GM23338 (cell line): ENCODE data around the gene OTOG. TPM values are rescaled to one million over a fixed set of nuclear protein-coding genes. Genes with fewer than 3 reads are reported as not detected.

Experiments used
- ATAC-seq: fragments of 200-7000 bp; cut with Tn5 transposase; 3 replicates; pipeline ENCODE4 v1.9.1; 2020
- DNase-seq: peaks from one replicate; pipeline ENCODE4 v3.0.0-alpha.2; 2015; ENCODE audit warnings: low spot score
- H2AFZ ChIP-seq: fragments of 200-600 bp; sonication (generic); 2 replicates; pipeline ENCODE4 v1.8.0; 2016; ENCODE audit warnings: antibody characterized with exemption, mild to moderate bottlenecking, moderate library complexity
- H3F3A ChIP-seq: fragments of 200-600 bp; sonication (generic); replicated peaks from 2 replicates; pipeline ENCODE4 v1.8.0; 2017; ENCODE audit warnings: antibody characterized with exemption, mixed run types, low read depth
- H3K27ac ChIP-seq: fragments of 200-600 bp; sonication (generic); 2 replicates; pipeline ENCODE4 v1.6.1; 2016; ENCODE audit warnings: low read depth
- H3K27me3 ChIP-seq: fragments of 200-600 bp; sonication (generic); 2 replicates; pipeline ENCODE4 v1.8.0; 2016; ENCODE audit warnings: mild to moderate bottlenecking, mixed run types, moderate library complexity; ENCODE audit not compliant: insufficient read depth
- H3K36me3 ChIP-seq: fragments of 200-600 bp; sonication (generic); 2 replicates; pipeline ENCODE4 v1.8.0; 2016; ENCODE audit warnings: mild to moderate bottlenecking; ENCODE audit not compliant: insufficient read depth
- H3K4me1 ChIP-seq: fragments of 200-600 bp; sonication (generic); 2 replicates; pipeline ENCODE4 v1.8.0; 2016; ENCODE audit warnings: mild to moderate bottlenecking, moderate library complexity; ENCODE audit not compliant: insufficient read depth
- H3K4me2 ChIP-seq: fragments of 200-600 bp; sonication (generic); 2 replicates; pipeline ENCODE4 v1.7.1; 2017; ENCODE audit warnings: mixed run types
- H3K4me3 ChIP-seq: fragments of 200-600 bp; sonication (generic); 2 replicates; pipeline ENCODE4 v1.6.1; 2016; ENCODE audit warnings: mixed run types
- H3K79me2 ChIP-seq: fragments of 200-600 bp; sonication (generic); replicated peaks from 2 replicates; pipeline ENCODE4 v1.8.0; 2017; ENCODE audit warnings: mild to moderate bottlenecking; ENCODE audit not compliant: insufficient read depth
- H3K9me2 ChIP-seq: fragments of 200-600 bp; sonication (generic); 2 replicates; pipeline ENCODE4 v1.8.0; 2017; ENCODE audit not compliant: insufficient read depth
- H4K20me1 ChIP-seq: fragments of 200-600 bp; sonication (generic); replicated peaks from 2 replicates; pipeline ENCODE4 v1.8.0; 2017; ENCODE audit warnings: mild to moderate bottlenecking; ENCODE audit not compliant: insufficient read depth
- H3K27ac Mint-ChIP-seq: 2 replicates; pipeline ENCODE4 v1.8.0; 2020; ENCODE audit warnings: inconsistent platforms, mild to moderate bottlenecking, moderate library complexity, mixed read lengths
- H3K27me3 Mint-ChIP-seq: 3 replicates; pipeline ENCODE4 v1.8.0; 2022; ENCODE audit warnings: low read depth, mild to moderate bottlenecking, moderate library complexity, mixed read lengths, inconsistent platforms; ENCODE audit not compliant: insufficient read depth, poor library complexity
- H3K36me3 Mint-ChIP-seq: 3 replicates; pipeline ENCODE4 v1.8.0; 2021; ENCODE audit warnings: low read depth, mild to moderate bottlenecking, inconsistent platforms, moderate library complexity, mixed read lengths
- H3K4me1 Mint-ChIP-seq: 3 replicates; pipeline ENCODE4 v1.8.0; 2020; ENCODE audit warnings: mild to moderate bottlenecking, inconsistent platforms, mixed read lengths
- H3K4me3 Mint-ChIP-seq: 3 replicates; pipeline ENCODE4 v1.8.0; 2021; ENCODE audit warnings: moderate library complexity, mild to moderate bottlenecking, inconsistent platforms, mixed read lengths
- H3K9me3 Mint-ChIP-seq: 3 replicates; pipeline ENCODE4 v1.8.0; 2020; ENCODE audit warnings: moderate library complexity, mild to moderate bottlenecking, inconsistent platforms, mixed read lengths
- CREB1 ChIP-seq: fragments of 250-450 bp; sonication (Bioruptor Pico); IDR thresholded peaks from 2 replicates; pipeline ENCODE4 v1.5.0; 2020; ENCODE audit warnings: low read depth, mild to moderate bottlenecking, moderate library complexity
- EZH2 ChIP-seq: fragments of 200-600 bp; sonication (generic); IDR thresholded peaks from one replicate; pipeline ENCODE4 v1.8.0; 2017; ENCODE audit warnings: antibody characterized with exemption, mild to moderate bottlenecking, low read depth; ENCODE audit not compliant: unreplicated experiment
- JUNB ChIP-seq: IDR thresholded peaks from one replicate; pipeline ENCODE4 v1.6.1; 2016; ENCODE audit warnings: antibody characterized with exemption; ENCODE audit not compliant: unreplicated experiment
- POLR2AphosphoS5 ChIP-seq: IDR thresholded peaks from 2 replicates; pipeline ENCODE4 v1.6.1; 2016; ENCODE audit warnings: antibody characterized with exemption, low read depth
- ZNF114 ChIP-seq: fragments of 250-450 bp; sonication (Bioruptor Pico); IDR thresholded peaks from 2 replicates; pipeline ENCODE4 v1.5.0; 2020; ENCODE audit warnings: mild to moderate bottlenecking, moderate library complexity
- ZNF331 ChIP-seq: fragments of 250-450 bp; sonication (Bioruptor Pico); IDR thresholded peaks from 2 replicates; pipeline ENCODE4 v1.5.0; 2020; ENCODE audit warnings: low read depth, mild to moderate bottlenecking, moderate library complexity
- polyA plus RNA-seq: library from polyadenylated mRNA; unstranded; fragments of >200 nt; fragmentation: Nextera tagmentation; extraction: Ambion mirVana; gene quantifications from 2 replicates; pipeline ENCODE4 v1.2.1, GENCODE V29; 2016
- total RNA-seq: library from RNA; depleted of rRNA; stranded (reverse); fragments of >200 nt; shearing (Covaris generic); gene quantifications from 2 replicates; pipeline ENCODE4 v1.2.3, GENCODE V29; 2014
- TF ChIP-seq, protein P1 (sequence below), 2 experiments: fragments of 200-600 bp in 1 of 2; sonication (generic) in 1 of 2; conservative IDR thresholded peaks; 2 replicates each; pipeline versions ENCODE4 v1.5.1 to v1.6.1; 2016 to 2017; ENCODE audit warnings: antibody characterized with exemption in 2 of 2, low read depth in 2 of 2, mild to moderate bottlenecking in 2 of 2, moderate library complexity in 1 of 2

The OTOG gene
- total and polyA plus RNA-seq, 2 experiments from 2014 or later: 0.40 to 0.52 TPM

DNA sequence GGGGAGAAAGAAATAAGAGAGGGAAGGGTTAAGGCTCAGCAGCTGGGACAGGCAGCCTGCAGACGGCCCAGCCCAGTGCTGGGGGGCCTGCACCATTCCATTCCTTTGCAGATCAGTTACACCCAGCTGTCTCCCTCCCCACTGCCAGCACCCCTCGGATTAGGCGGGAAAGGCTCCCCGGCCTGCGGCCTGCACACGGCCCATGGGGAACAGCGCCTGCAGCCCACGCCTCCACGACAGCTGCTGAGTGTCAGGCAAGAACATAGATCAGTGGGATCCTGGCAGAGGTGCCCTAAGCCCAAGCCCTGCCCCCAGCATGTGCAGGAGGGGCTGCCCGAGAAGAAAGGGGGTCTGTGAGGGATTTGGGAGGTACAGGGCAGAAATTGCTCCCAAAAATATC is 106.6 kb downstream of the OTOG start:
- H3K27me3 ChIP-seq: no peaks in the 10 kb centered on the region
- ATAC-seq: no peak
- H2AFZ ChIP-seq: no peak overlapping the region
- H3K4me3 ChIP-seq: no peak overlapping the region
- no peak overlapping the region for H3K4me2 ChIP-seq
- peaks cover 4% of the 10 kb centered on the region; the same call in 1 of the 3 replicates for H3K36me3 Mint-ChIP-seq
- no peaks in the 10 kb centered on the region for H3K9me2 ChIP-seq
- H3K27me3 Mint-ChIP-seq: peaks cover 20% of the 10 kb centered on the region
- H4K20me1 ChIP-seq: no peaks in the 10 kb centered on the region; the same call in 1 of the 2 replicates
- H3K79me2 ChIP-seq: no peaks in the 10 kb centered on the region
- TF ChIP-seq POLR2AphosphoS5: no peak
- TF ChIP-seq, protein P1, sequence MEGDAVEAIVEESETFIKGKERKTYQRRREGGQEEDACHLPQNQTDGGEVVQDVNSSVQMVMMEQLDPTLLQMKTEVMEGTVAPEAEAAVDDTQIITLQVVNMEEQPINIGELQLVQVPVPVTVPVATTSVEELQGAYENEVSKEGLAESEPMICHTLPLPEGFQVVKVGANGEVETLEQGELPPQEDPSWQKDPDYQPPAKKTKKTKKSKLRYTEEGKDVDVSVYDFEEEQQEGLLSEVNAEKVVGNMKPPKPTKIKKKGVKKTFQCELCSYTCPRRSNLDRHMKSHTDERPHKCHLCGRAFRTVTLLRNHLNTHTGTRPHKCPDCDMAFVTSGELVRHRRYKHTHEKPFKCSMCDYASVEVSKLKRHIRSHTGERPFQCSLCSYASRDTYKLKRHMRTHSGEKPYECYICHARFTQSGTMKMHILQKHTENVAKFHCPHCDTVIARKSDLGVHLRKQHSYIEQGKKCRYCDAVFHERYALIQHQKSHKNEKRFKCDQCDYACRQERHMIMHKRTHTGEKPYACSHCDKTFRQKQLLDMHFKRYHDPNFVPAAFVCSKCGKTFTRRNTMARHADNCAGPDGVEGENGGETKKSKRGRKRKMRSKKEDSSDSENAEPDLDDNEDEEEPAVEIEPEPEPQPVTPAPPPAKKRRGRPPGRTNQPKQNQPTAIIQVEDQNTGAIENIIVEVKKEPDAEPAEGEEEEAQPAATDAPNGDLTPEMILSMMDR (conservative IDR thresholded peaks at IDR 0.05; ENCODE audit: low read depth in 2 of 2): no peak
- TF ChIP-seq ZNF331 (CRISPR knock-in tag): no peak
- no peak for TF ChIP-seq ZNF114 (CRISPR knock-in tag)
- TF ChIP-seq JUNB: no peak
- no peak overlapping the region for H3K27ac Mint-ChIP-seq
- H3K9me3 Mint-ChIP-seq: peaks cover 15% of the 10 kb centered on the region
- H3F3A ChIP-seq: no peaks in the 10 kb centered on the region
- H3K4me3 Mint-ChIP-seq: no peak overlapping the region
- no peak overlapping the region for H3K27ac ChIP-seq
- H3K4me1 ChIP-seq: 0 out of 2 replicates have a peak, but pooled peaks cover 2% of the 10 kb centered on the region
- H3K4me1 Mint-ChIP-seq: peaks cover 20% of the 10 kb centered on the region; the same call in 2 of the 3 replicates
- DNase-seq: no peak
- H3K36me3 ChIP-seq: no peaks in the 10 kb centered on the region

- Histone ChIP-seq H2AFZ (no peak overlapping the region), H3K27me3 (no peaks in the 10 kb centered on the region), H3K36me3 (no peaks in the 10 kb centered on the region), H4K20me1 (no peaks in the 10 kb centered on the region), H3K9me2 (no peaks in the 10 kb centered on the region), H3K79me2 (no peaks in the 10 kb centered on the region), H3K4me2 (no peak overlapping the region), H3F3A (no peaks in the 10 kb centered on the region), H3K4me3 (no peak overlapping the region), H3K27ac (no peak overlapping the region), H3K4me1 (no peaks in the 10 kb centered on the region)
- H3K36me3 Mint-ChIP-seq: peaks cover 4% of the 10 kb centered on the region; the same call in 1 of the 3 replicates
- 0 out of 3 replicates have a peak, but pooled peaks cover 6% of the 10 kb centered on the region for H3K4me1 Mint-ChIP-seq
- H3K27me3 Mint-ChIP-seq: peaks cover 20% of the 10 kb centered on the region
- H3K9me3 Mint-ChIP-seq: peaks cover 15% of the 10 kb centered on the region
- no peak overlapping the region for H3K4me3 Mint-ChIP-seq
- no peak for DNase-seq
- no peak overlapping the region for H3K27ac Mint-ChIP-seq
- ATAC-seq: no peak
- TF ChIP-seq, protein P1 (conservative IDR thresholded peaks at IDR 0.05; ENCODE audit: low read depth in 2 of 2): no peak
Observed at GRCh38 chr11:17655682-17656081, 108.6 kb downstream of the OTOG start.

DNA sequence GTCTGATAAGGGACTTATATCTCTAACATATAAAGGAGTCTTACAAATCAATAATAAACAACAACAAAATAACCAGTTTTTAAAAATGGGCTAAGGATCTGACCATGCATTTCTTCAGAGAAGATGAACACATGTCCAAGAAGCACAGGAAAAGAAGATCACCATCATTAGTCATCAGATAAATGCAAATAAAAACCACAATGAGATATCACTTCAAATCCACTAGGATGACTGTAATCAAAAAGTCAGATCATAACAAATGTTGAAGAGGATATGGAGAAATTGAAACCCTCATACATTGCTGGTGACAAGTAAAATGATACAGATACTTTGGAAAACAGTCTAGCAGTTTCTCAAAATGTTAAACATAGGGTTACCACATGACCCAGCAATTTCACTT is 111.2 kb downstream of the OTOG start:
- no peak overlapping the region for H3K27ac Mint-ChIP-seq
- H3F3A ChIP-seq: no peaks in the 10 kb centered on the region
- no peaks in the 10 kb centered on the region for H4K20me1 ChIP-seq
- no peak for DNase-seq
- no peak overlapping the region for H3K4me3 ChIP-seq
- no peaks in the 10 kb centered on the region for H3K4me1 ChIP-seq
- ATAC-seq: no peak
- H3K27me3 ChIP-seq: no peaks in the 10 kb centered on the region
- H3K27ac ChIP-seq: no peak overlapping the region
- no peaks in the 10 kb centered on the region for H3K79me2 ChIP-seq
- H3K36me3 ChIP-seq: no peaks in the 10 kb centered on the region
- peaks cover 4% of the 10 kb centered on the region; the same call in 1 of the 3 replicates for H3K36me3 Mint-ChIP-seq
- no peaks in the 10 kb centered on the region for H3K9me2 ChIP-seq
- H3K4me3 Mint-ChIP-seq: no peak overlapping the region
- peaks cover 15% of the 10 kb centered on the region for H3K9me3 Mint-ChIP-seq
- no peaks in the 10 kb centered on the region for H3K4me1 Mint-ChIP-seq
- peaks cover 3% of the 10 kb centered on the region for H3K27me3 Mint-ChIP-seq
- no peak overlapping the region for H2AFZ ChIP-seq
- H3K4me2 ChIP-seq: no peak overlapping the region
- TF ChIP-seq EZH2 (no peak), CREB1 (CRISPR knock-in tag) (no peak)
- TF ChIP-seq, protein P1 (conservative IDR thresholded peaks at IDR 0.05; ENCODE audit: low read depth in 2 of 2): no peak
